HepG2 (cell line): Measurements from ENCODE around the gene TMEM41A. TPM values are rescaled to one million over a fixed set of nuclear protein-coding genes. Genes with fewer than 3 reads are reported as not detected.

Experiments used
- ATAC-seq: fragments of 200-7000 bp; cut with Tn5 transposase; 3 replicates; pipeline ENCODE4 v1.9.1; 2020; ENCODE audit warnings: mild to moderate bottlenecking, moderate library complexity
- BruUV-seq: library from RNA; stranded (reverse); fragments of 400-500 nt; replicated peaks from 2 replicates; lab custom pipeline; 2021; lab: Mats Ljungman, UMichigan
- CTCF ChIA-PET: fragments of 300-600 bp; formaldehyde crosslinking; extraction: SDS; loops from one replicate; lab custom pipeline; 2021; ENCODE audit warnings: low total read pairs, inconsistent platforms, low intra/inter-chr PET ratio; lab: Yijun Ruan, JAX
- POLR2A ChIA-PET: fragments of 350-600 bp; sonication (Branson Sonifier 250); formaldehyde crosslinking; loops from one replicate; lab custom pipeline; 2020; ENCODE audit warnings: antibody characterized with exemption, inconsistent platforms; lab: Yijun Ruan, JAX
- DNase-seq: peaks from one replicate; pipeline ENCODE4 v3.0.0-alpha.2; 2015; ENCODE audit warnings: low spot score
- FAIRE-seq: peaks from 3 replicates; lab custom pipeline; 2011; peaks lifted over from hg19 to GRCh38; lab: Jason Lieb, UNC
- H2AFZ ChIP-seq: one replicate; pipeline ENCODE4 v1.6.1; 2011; ENCODE audit warnings: low read length, inconsistent platforms
- H3K27ac ChIP-seq: fragments of 300-600 bp; 3 replicates; pipeline ENCODE4 v1.8.0; 2011; ENCODE audit warnings: mixed run types, mild to moderate bottlenecking, mixed read lengths, low read length, inconsistent platforms; ENCODE audit not compliant: insufficient read depth; ENCODE audit errors: extremely low read length
- H3K27me3 ChIP-seq, 2 experiments: fragments of 200-600 bp in 1 of 2; 2 replicates in 1 of 2; 3 replicates in 1 of 2; pipeline versions ENCODE4 v1.6.0 to v1.8.0; 2011; ENCODE audit warnings: low read length in 2 of 2, mild to moderate bottlenecking in 2 of 2, moderate library complexity in 2 of 2, inconsistent platforms in 1 of 2; ENCODE audit not compliant: insufficient read depth in 2 of 2, control insufficient read depth in 1 of 2
- H3K36me3 ChIP-seq, 2 experiments: fragments of 200-600 bp in 1 of 2; replicated peaks in 1 of 2; 2 replicates in 1 of 2; 3 replicates in 1 of 2; pipeline versions ENCODE4 v1.5.1 to v1.8.0; 2011; ENCODE audit warnings: low read length in 2 of 2, inconsistent platforms in 1 of 2; ENCODE audit not compliant: insufficient read depth in 2 of 2, control insufficient read depth in 1 of 2
- H3K4me1 ChIP-seq: 2 replicates; pipeline ENCODE4 v1.5.1; 2012; ENCODE audit warnings: low read length, inconsistent platforms; ENCODE audit not compliant: insufficient read depth
- H3K4me2 ChIP-seq: 2 replicates; pipeline ENCODE4 v1.6.0; 2011; ENCODE audit warnings: low read depth, low read length, inconsistent platforms
- H3K4me3 ChIP-seq, 3 experiments: fragments of 200-600 bp in 1 of 3; sonication (generic), shearing (Covaris generic) in 1 of 3; replicated peaks in 1 of 3; 2 replicates each; pipeline ENCODE4 v1.5.1; 2011 to 2016; ENCODE audit warnings: low read length in 3 of 3, inconsistent platforms in 2 of 3, low read depth in 2 of 3, mild to moderate bottlenecking in 2 of 3, control low read depth in 1 of 3, mixed read lengths in 1 of 3; ENCODE audit not compliant: insufficient read depth in 1 of 3
- H3K79me2 ChIP-seq: one replicate; pipeline ENCODE4 v1.6.1; 2011; ENCODE audit warnings: low read length, inconsistent platforms; ENCODE audit not compliant: insufficient read depth
- H3K9ac ChIP-seq: 2 replicates; pipeline ENCODE4 v1.6.0; 2011; ENCODE audit warnings: mild to moderate bottlenecking, low read depth, low read length, inconsistent platforms; ENCODE audit not compliant: insufficient read depth
- H3K9me3 ChIP-seq: 2 replicates; pipeline ENCODE4 v1.5.1; 2012; ENCODE audit warnings: mild to moderate bottlenecking, low read length
- H4K20me1 ChIP-seq: 2 replicates; pipeline ENCODE4 v1.6.0; 2011; ENCODE audit warnings: inconsistent platforms, mild to moderate bottlenecking, low read length, moderate library complexity; ENCODE audit not compliant: insufficient read depth
- ATF2 ChIP-seq: sonication (generic); formaldehyde crosslinking; IDR thresholded peaks from 2 replicates; pipeline ENCODE4 v1.4.0; 2020; ENCODE audit warnings: missing genetic modification reagents
- CEBPZ ChIP-seq: IDR thresholded peaks from 2 replicates; pipeline ENCODE4 v1.6.1; 2012; ENCODE audit warnings: low read length, improper control_type of control experiment
- E2F5 ChIP-seq: sonication (generic); formaldehyde crosslinking; conservative IDR thresholded peaks from 2 replicates; pipeline ENCODE4 v1.4.0; 2020; ENCODE audit warnings: missing genetic modification reagents
- FOSL1 ChIP-seq: sonication (generic); formaldehyde crosslinking; IDR thresholded peaks from 2 replicates; pipeline ENCODE4 v1.9.0; 2021; ENCODE audit warnings: missing genetic modification reagents, borderline replicate concordance
- GABPB1 ChIP-seq: IDR thresholded peaks from 2 replicates; pipeline ENCODE4 v1.6.1; 2016; ENCODE audit warnings: mild to moderate bottlenecking, missing genetic modification reagents, moderate library complexity, missing compliant biosample characterization
- GTF2F1 ChIP-seq: fragments of 150-350 bp; IDR thresholded peaks from 2 replicates; pipeline ENCODE4 v1.6.1; 2014; ENCODE audit warnings: low read length
- KLF13 ChIP-seq: sonication (generic); formaldehyde crosslinking; IDR thresholded peaks from 2 replicates; pipeline ENCODE4 v1.4.0; 2020; ENCODE audit warnings: mild to moderate bottlenecking, missing genetic modification reagents
- MNT ChIP-seq: fragments of 450-650 bp; IDR thresholded peaks from 2 replicates; pipeline ENCODE4 v1.6.1; 2016
- THAP7 ChIP-seq: sonication (generic); formaldehyde crosslinking; IDR thresholded peaks from 2 replicates; pipeline ENCODE4 v1.8.1; 2023; ENCODE audit warnings: mild to moderate bottlenecking, missing genetic modification reagents
- ZNF180 ChIP-seq: sonication (generic); formaldehyde crosslinking; IDR thresholded peaks from 2 replicates; pipeline ENCODE4 v1.4.0; 2020; ENCODE audit warnings: low read depth, missing genetic modification reagents, borderline replicate concordance
- ZNF276 ChIP-seq: sonication (generic); formaldehyde crosslinking; IDR thresholded peaks from 2 replicates; pipeline ENCODE4 v1.4.0; 2020; ENCODE audit warnings: mild to moderate bottlenecking, low read depth, missing genetic modification reagents
- ZNF552 ChIP-seq: sonication (generic); formaldehyde crosslinking; IDR thresholded peaks from 2 replicates; pipeline ENCODE4 v1.9.0; 2022; ENCODE audit warnings: missing genetic modification reagents, mild to moderate bottlenecking, borderline replicate concordance
- ZNF776 ChIP-seq: sonication (generic); formaldehyde crosslinking; IDR thresholded peaks from 2 replicates; pipeline ENCODE4 v1.4.0; 2020; ENCODE audit warnings: mild to moderate bottlenecking, missing genetic modification reagents
- WGBS: methylation state at CpG from one replicate; pipeline ENCODE4 v1.1.6; 2017; ENCODE audit warnings: low lambda C conversion rate; 5-methylcytosine and 5-hydroxymethylcytosine counted together
- in situ Hi-C: cut with HindIII; loops from 2 replicates; pipeline ENCODE4 v1.10.0; 2017; ENCODE audit warnings: low pct_unique_long_range_greater_than_20kb; ENCODE audit not compliant: extremely low pct_ligation_motif_present
- intact Hi-C: fragments of 100-400 bp; cut with micrococcal nuclease; formaldehyde crosslinking; loops from one replicate; pipeline ENCODE4 v1.10.0; 2022; ENCODE audit not compliant: unreplicated experiment
- polyA plus RNA-seq, 8 experiments: library from polyadenylated mRNA; depleted of rRNA in 3 of 8; stranded (reverse) in 7 of 8; unstranded in 1 of 8; fragments of >200 nt; fragmentation: Illumina TruSeq in 4 of 8; extraction: Trizol in 4 of 8; gene quantifications; 2 replicates each; pipeline versions ENCODE4 v1.2.1 to v1.2.3, GENCODE V29; 2011 to 2016; ENCODE audit warnings: low read depth in 4 of 8, missing spikeins in 1 of 8, mixed read lengths in 1 of 8; ENCODE audit not compliant: insufficient read depth in 1 of 8
- total RNA-seq, 5 experiments: library from RNA; depleted of rRNA; stranded (reverse); fragments of >200 nt; fragmentation: Illumina TruSeq; extraction: Trizol; gene quantifications; 2 replicates each; pipeline ENCODE4 v1.2.3, GENCODE V29; 2016; ENCODE audit warnings: low read depth in 1 of 5

Gene TMEM41A
- total and polyA plus RNA-seq, 2 of the 13 experiments (the other 11 are each of a cell fraction or from before 2014, with no cell fraction given): 30.0 to 40.0 TPM

GRCh38 chr3:185528532-185528931 is 29.7 kb upstream of the TMEM41A start (continued):
- TF ChIP-seq CEBPZ: no peak
- TF ChIP-seq MNT: no peak
- TF ChIP-seq ZNF552 (CRISPR knock-in tag): no peak
- TF ChIP-seq GTF2F1: no peak

- no peaks in the 10 kb centered on the region for H3K79me2 ChIP-seq
- H3K4me1 ChIP-seq: peaks cover 6% of the 10 kb centered on the region; the same call in 1 of the 2 replicates
- WGBS: 23% methylated on average over 7 of the region's 9 CpGs
- H3K27ac ChIP-seq: no peak overlapping the region
- H3K36me3 ChIP-seq: no peaks in the 10 kb centered on the region
- FAIRE-seq: no peak
- peak; percentile 80 for ATAC-seq
- no peak overlapping the region for H3K9ac ChIP-seq
- no peaks in the 10 kb centered on the region for H4K20me1 ChIP-seq
- 0 out of 5 replicates have a peak, but pooled peaks cover 0 to 3% of the 10 kb centered on the region in 2 experiments for H3K27me3 ChIP-seq
- CTCF ChIA-PET: no interaction called here
- POLR2A ChIA-PET: no interaction called here
- H3K9me3 ChIP-seq: no peaks in the 10 kb centered on the region
- intact Hi-C loops (no loop called here), in situ Hi-C loops (no loop called here)
- no peak overlapping the region for H3K4me3 ChIP-seq
- BruUV-seq: no TSS peak
- peak overlapping the region; percentile 49; the same call in 1 of the 2 replicates for H3K4me2 ChIP-seq
- no peak overlapping the region for H2AFZ ChIP-seq
- DNase-seq: peak; percentile 52
- TF ChIP-seq ATF2 (CRISPR knock-in tag): no peak
- no peak for TF ChIP-seq ZNF276 (CRISPR knock-in tag)
- no peak for TF ChIP-seq ZNF776 (CRISPR knock-in tag)
- TF ChIP-seq GABPB1 (CRISPR knock-in tag): 0 out of 2 replicates have a peak, but pooled peaks have one; percentile 32
- TF ChIP-seq E2F5 (CRISPR knock-in tag): no peak
- TF ChIP-seq ZNF180 (CRISPR knock-in tag): no peak
- TF ChIP-seq KLF13 (CRISPR knock-in tag): no peak
- 0 out of 2 replicates have a peak, but pooled peaks have one; percentile 32 for TF ChIP-seq FOSL1
- TF ChIP-seq THAP7 (CRISPR knock-in tag): no peak
Observed at GRCh38 chr3:185527364-185527763, 28.5 kb upstream of the TMEM41A start.
